ENCODE results near the gene SEPTIN3.

The SEPTIN3 gene

DNA sequence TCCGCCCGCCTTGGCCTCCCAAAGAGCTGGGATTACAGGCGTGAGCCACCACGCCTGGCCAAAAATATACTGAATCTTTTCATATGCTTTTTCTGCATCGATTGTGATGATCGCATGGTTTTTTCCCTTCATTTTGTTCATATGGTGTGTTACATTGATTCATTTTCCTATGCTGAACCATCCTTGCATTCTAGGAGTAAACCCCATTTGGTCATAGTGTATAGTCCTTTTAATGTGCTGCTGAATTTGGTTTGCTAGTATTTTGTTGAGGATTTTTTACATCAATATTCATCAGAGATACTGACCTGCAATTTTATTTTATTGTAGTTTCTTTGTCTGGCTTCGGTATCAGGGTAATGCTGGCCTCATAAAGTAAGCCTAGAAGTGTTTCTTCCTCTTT, 41.5 kb downstream of the SEPTIN3 start:
- no peak for DNase-seq (ENCODE audit: low read depth in 1 of 2, low spot score in 1 of 2)

- DNase-seq (ENCODE audit: low read depth in 1 of 2, low spot score in 1 of 2): no peak
Observed at GRCh38 chr22:42013385-42013784, 44.1 kb downstream of the SEPTIN3 start.

- no peak for DNase-seq (ENCODE audit: low read depth in 1 of 2, low spot score in 1 of 2)
Observed at GRCh38 chr22:42016111-42016510, 46.9 kb downstream of the SEPTIN3 start.

- DNase-seq (ENCODE audit: low read depth in 1 of 2, low spot score in 1 of 2): no peak
Observed at GRCh38 chr22:42018224-42018623, 49.0 kb downstream of the SEPTIN3 start.

Data from activated CD4-positive, alpha-beta T cell treated with anti-CD3 and anti-CD28 coated beads, Interleukin-2, amount 50 U/mL, for 24 hours (primary cell).